Chondrocyte (in vitro differentiated cells): Measurements from ENCODE around the gene VANGL2. TPM values are rescaled to one million over a fixed set of nuclear protein-coding genes. Genes with fewer than 3 reads are reported as not detected.

Experiments used
- DNase-seq: peaks from one replicate; pipeline ENCODE4 v3.0.0; 2021; ENCODE audit warnings: mixed read lengths, low spot score
- H3K27ac Mint-ChIP-seq: one replicate; pipeline ENCODE4 v1.8.0; 2021; ENCODE audit warnings: mild to moderate bottlenecking, moderate library complexity, mixed read lengths; ENCODE audit not compliant: unreplicated experiment
- H3K27me3 Mint-ChIP-seq: 2 replicates; pipeline ENCODE4 v1.8.0; 2021; ENCODE audit warnings: low read depth, mixed read lengths
- H3K36me3 Mint-ChIP-seq: 2 replicates; pipeline ENCODE4 v1.8.0; 2021; ENCODE audit warnings: low read depth, mixed read lengths
- H3K4me1 Mint-ChIP-seq: 2 replicates; pipeline ENCODE4 v1.8.0; 2021; ENCODE audit warnings: low read depth, mild to moderate bottlenecking, mixed read lengths
- H3K4me3 Mint-ChIP-seq: one replicate; pipeline ENCODE4 v1.8.0; 2021; ENCODE audit warnings: mild to moderate bottlenecking, moderate library complexity, mixed read lengths; ENCODE audit not compliant: unreplicated experiment
- H3K9me3 Mint-ChIP-seq: 2 replicates; pipeline ENCODE4 v1.8.0; 2021; ENCODE audit warnings: low read depth, mixed read lengths
- total RNA-seq: library from RNA; stranded (reverse); gene quantifications from 3 replicates; pipeline ENCODE4 v1.2.1, GENCODE V29; 2021
- TF ChIP-seq, protein P1 (sequence below): fragments of 200-600 bp; sonication (generic); IDR thresholded peaks from 2 replicates; pipeline ENCODE4 v1.5.0; 2021; ENCODE audit warnings: antibody characterized with exemption, mild to moderate bottlenecking, moderate library complexity

Gene VANGL2
- total RNA-seq, 1 donor from 2014 or later = 11.3 TPM

DNA sequence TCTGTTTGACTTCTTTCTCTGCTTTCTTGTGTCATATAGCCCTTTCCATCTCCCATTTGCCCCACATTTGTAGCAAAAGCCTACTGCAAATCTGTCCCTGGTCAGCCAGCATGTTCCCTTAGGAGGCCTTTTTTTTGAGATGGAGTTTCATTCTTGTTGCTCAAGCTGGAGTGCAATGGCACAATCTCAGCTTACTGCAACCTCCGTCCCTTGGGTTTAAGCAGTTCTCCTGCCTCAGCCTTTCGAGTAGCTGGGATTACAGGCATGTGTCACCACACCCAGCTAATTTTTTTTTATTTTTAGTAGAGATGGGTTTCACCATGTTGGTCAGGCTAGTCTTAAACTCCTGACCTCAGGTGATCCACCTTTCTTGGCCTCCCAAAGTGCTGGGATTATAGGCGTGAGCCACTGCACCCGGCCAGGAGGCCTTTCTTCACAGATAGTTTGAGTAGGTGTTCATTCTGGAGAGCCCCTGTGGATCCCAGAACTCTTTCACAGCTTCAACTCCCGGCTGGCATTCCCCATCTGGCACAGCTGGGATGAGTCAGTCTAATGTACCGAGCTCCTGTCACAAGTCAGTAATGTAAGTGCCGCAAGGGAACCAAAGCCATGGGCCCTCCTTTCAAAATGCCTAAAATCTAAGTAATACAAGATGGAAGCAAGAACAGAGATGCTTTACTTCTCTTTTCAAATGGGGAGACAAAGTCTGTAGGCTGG, 42.9 kb upstream of the VANGL2 start:
- Mint-ChIP-seq H3K27me3 (no peaks in the 10 kb centered on the region), H3K9me3 (no peaks in the 10 kb centered on the region), H3K27ac (no peak overlapping the region), H3K4me1 (peaks cover 8% of the 10 kb centered on the region), H3K36me3 (peaks cover 53% of the 10 kb centered on the region), H3K4me3 (no peak overlapping the region)
- no peak for DNase-seq
- TF ChIP-seq, protein P1, sequence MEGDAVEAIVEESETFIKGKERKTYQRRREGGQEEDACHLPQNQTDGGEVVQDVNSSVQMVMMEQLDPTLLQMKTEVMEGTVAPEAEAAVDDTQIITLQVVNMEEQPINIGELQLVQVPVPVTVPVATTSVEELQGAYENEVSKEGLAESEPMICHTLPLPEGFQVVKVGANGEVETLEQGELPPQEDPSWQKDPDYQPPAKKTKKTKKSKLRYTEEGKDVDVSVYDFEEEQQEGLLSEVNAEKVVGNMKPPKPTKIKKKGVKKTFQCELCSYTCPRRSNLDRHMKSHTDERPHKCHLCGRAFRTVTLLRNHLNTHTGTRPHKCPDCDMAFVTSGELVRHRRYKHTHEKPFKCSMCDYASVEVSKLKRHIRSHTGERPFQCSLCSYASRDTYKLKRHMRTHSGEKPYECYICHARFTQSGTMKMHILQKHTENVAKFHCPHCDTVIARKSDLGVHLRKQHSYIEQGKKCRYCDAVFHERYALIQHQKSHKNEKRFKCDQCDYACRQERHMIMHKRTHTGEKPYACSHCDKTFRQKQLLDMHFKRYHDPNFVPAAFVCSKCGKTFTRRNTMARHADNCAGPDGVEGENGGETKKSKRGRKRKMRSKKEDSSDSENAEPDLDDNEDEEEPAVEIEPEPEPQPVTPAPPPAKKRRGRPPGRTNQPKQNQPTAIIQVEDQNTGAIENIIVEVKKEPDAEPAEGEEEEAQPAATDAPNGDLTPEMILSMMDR = no peak

DNA sequence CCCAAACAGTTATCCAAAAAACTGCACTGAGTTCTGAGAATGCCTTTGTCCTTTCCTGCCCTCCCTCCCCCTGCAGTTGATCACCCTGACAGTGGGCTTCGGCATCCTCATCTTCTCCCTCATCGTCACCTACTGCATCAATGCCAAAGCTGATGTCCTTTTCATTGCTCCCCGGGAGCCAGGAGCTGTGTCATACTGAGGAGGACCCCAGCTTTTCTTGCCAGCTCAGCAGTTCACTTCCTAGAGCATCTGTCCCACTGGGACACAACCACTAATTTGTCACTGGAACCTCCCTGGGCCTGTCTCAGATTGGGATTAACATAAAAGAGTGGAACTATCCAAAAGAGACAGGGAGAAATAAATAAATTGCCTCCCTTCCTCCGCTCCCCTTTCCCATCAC, 42.3 kb upstream of the VANGL2 start:
- peaks cover 50% of the 10 kb centered on the region for H3K36me3 Mint-ChIP-seq
- TF ChIP-seq, protein P1 = no peak
- H3K27ac Mint-ChIP-seq = no peak overlapping the region
- H3K4me3 Mint-ChIP-seq = no peak overlapping the region
- DNase-seq = no peak
- no peaks in the 10 kb centered on the region for H3K27me3 Mint-ChIP-seq
- H3K9me3 Mint-ChIP-seq = no peaks in the 10 kb centered on the region
- H3K4me1 Mint-ChIP-seq = peaks cover 10% of the 10 kb centered on the region

DNA sequence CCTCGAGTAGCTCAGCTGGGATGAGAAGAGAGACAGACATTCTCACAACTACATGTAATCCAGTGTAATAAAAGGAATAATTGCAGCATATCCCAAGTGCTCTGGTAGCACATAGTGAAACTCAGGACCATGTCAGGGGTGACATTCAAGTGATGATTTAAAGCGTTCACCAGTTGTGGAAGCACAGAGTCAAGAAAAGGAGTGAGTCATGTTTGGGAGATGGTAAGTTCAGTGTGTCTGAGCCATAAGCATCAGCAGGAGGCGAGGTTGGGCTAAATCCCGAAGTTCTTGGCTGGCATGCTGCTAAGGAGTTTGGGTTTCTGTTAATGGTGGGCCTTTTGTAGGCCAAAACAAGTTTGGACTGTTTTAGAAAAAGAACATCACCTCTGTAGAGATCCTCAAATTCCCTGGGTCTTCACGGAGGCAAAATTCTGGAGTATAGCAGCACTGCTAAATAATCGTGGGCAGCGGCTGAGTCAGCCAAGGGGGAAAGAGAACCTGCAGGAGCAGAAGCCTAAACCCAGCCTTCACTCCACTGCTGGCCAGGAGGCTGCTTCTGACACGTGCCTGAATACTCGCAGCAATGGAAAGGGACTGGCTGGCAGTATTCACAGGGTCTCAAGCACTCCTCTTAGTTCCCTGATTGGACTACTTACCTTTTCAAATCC, 40.7 kb upstream of the VANGL2 start:
- no peak for DNase-seq
- TF ChIP-seq, protein P1 = no peak
- no peaks in the 10 kb centered on the region for H3K9me3 Mint-ChIP-seq
- no peaks in the 10 kb centered on the region for H3K27me3 Mint-ChIP-seq
- no peak overlapping the region for H3K27ac Mint-ChIP-seq
- no peak overlapping the region for H3K4me3 Mint-ChIP-seq
- peaks cover 10% of the 10 kb centered on the region for H3K4me1 Mint-ChIP-seq
- peaks cover 42% of the 10 kb centered on the region for H3K36me3 Mint-ChIP-seq

DNA sequence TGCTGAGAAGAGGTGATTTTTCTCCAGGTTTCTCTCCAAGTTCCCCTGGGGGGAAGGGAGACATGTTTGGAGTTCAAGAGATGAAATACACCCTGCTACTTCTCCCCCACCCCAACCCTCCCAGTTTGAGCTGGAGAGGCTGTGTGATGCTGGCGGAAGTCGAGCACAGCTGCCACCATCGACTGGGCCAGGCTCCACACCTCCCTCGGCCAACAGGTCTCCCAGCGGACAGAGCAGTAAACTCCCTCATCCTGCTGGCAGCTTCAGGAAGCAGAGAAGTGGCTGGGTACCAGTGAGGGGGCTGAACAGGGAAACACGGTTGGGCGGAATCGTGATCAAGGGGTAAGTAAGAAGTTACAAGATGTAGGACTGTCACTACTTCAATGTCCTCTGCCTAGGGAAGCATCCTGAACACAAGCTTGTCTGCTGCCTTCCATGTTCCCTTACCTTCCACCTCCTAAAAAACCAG, 40.1 kb upstream of the VANGL2 start:
- Mint-ChIP-seq H3K27me3 (no peaks in the 10 kb centered on the region), H3K4me1 (peaks cover 10% of the 10 kb centered on the region), H3K36me3 (peaks cover 38% of the 10 kb centered on the region), H3K27ac (no peak overlapping the region), H3K9me3 (no peaks in the 10 kb centered on the region), H3K4me3 (no peak overlapping the region)
- no peak for DNase-seq
- TF ChIP-seq, protein P1 = no peak

DNA sequence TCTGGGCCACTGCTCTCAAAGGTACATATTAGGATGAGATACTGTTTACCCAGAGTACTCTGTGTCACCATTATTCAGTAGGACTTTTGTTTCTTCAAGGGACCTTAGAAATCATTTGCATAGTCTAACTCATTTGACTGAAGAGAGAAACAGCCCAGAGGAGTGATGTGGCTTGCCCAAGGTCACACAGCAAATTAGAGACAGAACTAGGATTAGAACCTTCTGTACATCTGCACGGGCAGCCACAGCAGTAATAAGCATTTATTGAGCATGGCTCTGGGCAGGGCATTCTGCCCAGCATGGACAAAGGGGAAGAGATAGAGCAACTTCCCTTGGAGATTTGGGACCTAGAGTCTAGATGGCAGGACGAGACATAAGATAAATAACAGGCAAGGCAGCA, 39.2 kb upstream of the VANGL2 start:
- Mint-ChIP-seq H3K9me3 (no peaks in the 10 kb centered on the region), H3K4me1 (peaks cover 10% of the 10 kb centered on the region), H3K4me3 (no peak overlapping the region), H3K27me3 (no peaks in the 10 kb centered on the region), H3K36me3 (peaks cover 34% of the 10 kb centered on the region), H3K27ac (no peak overlapping the region)
- TF ChIP-seq, protein P1 = no peak
- no peak for DNase-seq
